HG03064 (cell line): ENCODE measurements around the gene MVK.

Experiments used
- ATAC-seq: cut with Tn5 transposase; IDR thresholded peaks from one replicate; pipeline ENCODE4 v1.9.1; 2021; ENCODE audit warnings: low read depth; ENCODE audit not compliant: unreplicated experiment

The MVK gene

DNA sequence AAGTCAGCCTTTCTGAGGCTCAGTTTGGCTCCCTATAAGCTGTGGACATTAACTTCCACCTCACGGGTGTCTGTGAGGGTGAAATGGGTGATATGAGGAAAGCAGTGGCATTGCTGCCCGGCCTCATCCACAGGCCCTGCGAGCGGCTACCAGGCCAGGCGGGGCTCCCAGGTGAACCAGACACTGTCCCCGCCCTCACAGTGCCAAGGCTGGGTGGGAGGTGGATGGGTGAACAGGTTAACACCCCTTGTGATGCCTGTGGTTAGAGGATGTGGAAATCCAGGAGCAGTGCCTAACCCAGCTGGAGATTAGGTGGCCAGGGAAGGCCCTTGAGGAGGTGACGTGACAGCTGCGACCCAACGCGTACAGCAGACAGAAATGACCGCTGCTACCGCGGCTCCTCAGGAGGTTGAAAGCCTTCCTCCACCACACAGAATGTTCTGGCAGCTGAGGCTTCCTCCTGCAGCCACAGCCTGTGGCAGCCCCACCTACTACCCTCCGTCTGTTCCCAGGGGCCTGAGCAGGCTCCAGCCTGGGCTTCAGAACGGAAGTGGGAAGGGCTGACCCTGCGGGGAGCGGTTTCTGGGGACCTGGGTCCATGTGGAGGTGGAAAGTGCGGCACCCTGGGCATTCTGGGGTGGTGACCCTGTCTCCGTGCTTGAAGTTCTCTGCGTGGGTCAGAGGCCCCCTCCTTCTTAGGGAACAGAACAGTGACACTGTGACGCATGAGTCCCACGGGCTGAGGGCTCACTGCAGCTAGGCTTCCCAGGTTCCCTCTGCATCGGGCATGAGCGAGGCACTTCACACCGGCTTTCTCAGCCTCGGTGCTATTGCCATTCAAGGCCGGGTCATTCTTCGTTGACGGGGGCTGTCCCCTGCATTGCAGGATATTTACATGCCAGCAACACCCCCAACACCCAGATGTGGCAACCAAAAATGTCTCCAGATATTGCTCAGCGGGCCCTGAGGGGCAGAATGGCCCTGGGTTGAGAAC, 10.0 kb upstream of the MVK start:
- no peak for ATAC-seq

DNA sequence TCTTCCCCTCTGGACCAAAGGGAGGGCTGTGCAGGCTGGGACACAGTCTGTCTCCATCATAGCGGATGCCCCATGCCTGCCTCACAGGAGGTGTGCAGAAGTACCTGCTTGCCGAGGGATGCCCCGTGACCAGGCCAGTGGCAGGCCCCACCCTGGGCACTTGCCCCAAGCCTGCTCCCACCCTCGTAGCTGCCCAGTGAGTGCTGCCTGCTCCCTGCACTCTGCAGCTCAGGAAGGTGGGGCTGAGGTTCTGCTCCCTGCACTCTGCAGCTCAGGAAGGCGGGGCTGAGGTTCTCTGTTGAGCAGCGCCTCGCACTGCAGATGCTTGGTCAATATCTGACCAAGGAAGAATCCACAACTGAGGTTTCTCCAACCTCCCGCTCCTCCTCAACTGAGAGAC, 7.2 kb upstream of the MVK start:
- ATAC-seq: no peak

DNA sequence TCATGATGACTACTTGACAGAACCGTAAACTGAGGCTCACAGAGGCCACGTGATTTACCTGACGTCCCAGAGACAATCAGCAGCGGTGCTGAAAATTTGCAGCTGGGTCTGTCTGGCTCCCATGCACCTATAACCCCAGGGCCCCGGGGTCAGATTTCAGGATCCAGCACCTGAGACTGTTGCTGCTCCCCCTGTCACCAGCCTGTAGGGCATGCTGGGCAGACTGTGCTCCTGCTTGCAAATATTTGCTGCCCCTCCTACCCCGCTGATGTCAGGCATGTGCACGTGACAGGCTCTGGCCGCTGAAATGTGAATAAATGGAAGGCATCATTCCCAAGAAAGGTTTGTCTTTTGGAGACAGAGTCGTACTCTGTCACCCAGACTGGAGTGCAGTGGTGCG, 6.3 kb upstream of the MVK start:
- no peak for ATAC-seq

DNA sequence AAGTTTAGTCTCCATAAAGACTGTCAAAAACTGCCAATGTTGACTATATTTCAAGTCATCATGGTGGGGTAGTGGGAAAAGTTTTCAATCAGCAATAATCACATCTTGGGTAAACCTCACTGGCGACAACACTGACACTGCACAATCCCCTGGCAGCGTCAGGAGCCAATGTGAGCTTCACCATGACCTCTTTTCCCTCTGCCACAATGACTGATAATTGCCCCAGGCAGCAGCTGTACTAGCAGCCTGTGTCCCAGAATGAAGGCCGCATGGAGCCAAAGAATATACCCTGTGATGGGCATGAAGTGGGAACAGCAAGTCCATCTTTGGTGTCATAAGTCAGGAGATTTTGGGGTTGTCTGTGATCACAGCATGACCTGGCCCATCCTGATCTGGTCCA, 5.6 kb upstream of the MVK start:
- no peak for ATAC-seq

DNA sequence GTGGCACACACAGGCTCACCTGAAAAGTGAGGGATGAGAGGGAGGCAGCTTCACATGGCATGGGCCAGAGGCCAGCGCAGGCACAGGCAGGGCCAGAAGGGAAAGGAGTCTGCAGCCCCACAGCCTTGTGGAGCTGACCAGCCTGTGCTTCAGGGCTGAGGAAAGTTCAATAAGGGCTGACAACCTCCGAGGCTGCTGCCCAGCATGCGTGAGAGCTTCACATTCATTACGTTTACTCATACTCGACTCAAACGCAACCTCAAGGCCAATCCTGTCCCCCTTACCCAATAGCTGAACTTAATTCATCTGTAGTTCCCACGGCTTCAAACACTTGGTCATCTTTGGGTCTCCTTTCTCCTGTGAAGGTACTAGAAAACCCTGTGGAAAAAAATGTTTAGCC, 5.1 kb upstream of the MVK start:
- ATAC-seq: no peak

DNA sequence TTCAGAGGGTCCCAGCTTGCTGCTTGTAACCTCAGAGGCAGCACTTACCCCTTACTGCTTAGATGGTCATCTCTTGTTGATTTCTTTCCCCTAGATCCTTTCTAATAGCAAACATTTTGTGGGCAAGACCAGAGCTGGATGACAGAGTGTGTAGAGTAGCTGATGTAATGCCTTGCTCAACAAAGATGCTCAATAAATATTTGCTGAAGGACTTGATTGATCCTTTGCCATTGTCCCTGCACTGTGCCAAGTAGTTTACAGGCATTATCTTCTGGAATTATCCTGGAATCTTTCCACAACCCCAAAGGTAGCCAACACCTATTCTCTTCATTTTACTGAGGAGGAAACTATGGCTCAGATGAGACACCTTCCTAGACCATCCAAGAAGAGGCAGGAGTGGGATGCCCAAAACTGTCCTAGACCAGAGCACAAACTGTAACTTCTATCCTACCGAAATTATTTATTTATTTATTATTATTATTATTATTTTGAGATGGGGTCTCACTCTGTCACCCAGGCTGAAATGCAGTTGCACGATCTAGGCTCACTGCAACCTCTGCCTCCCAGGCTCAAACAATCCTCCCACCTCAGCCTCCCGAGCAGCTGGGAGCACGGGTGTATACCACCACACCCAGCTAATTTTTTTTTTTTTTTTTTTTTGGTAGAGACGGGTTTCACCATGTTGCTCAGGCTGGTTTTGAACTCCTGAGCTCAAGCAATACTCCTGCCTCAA, 1.7 kb upstream of the MVK start:
- no peak for ATAC-seq

DNA sequence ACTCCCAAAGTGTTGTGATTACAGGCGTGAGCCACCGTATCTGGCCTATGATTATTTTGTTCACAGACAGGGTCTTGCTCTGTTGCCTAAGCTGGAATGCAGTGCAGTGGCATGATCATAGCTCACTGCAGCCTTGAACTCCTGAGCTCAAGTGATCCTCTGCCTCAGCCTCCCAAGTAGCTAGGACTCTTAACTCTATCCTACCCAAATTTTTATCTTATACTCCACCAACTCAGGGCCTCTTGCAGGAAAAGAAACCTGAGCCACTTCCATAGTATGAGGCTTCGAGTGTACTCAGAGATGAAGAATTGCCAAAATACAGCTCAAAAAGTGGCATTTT, 1.1 kb upstream of the MVK start:
- ATAC-seq: no peak

DNA sequence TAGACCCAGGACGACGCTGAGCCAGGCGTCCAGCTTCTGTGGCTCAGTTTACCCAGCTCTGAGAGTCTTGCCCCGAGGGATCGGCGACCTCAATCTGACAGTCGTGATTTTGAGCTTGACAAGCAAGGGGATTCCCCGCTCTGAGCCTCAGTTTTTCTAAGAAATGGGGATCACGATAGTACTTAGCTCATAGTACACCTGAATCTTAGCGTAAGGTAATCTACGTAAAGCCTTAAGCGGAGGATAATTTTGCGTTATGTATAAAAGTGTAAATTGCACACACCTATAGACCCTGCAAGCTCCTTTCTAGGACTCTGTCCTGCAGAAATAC, 285 bp downstream of the MVK start:
- peak; percentile 16 for ATAC-seq

DNA sequence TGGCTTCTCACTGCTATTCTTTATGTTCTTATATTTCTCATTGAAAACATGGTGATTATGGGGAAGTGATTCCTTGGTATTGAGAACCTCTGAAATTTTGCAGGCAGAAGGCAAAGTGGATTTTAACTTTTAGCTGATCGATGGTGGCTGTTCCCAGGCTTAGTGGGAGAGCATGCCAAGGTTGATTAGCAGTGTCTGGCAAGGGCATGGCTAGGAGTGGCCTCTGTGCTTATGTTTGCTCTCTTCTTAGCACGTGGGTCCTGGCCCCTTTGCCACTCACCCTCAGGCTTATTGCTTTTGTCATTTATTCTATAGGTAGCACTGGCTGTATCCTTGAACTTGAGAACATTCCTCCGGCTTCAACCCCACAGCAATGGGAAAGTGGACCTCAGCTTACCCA, 2.1 kb downstream of the MVK start:
- ATAC-seq: no peak

DNA sequence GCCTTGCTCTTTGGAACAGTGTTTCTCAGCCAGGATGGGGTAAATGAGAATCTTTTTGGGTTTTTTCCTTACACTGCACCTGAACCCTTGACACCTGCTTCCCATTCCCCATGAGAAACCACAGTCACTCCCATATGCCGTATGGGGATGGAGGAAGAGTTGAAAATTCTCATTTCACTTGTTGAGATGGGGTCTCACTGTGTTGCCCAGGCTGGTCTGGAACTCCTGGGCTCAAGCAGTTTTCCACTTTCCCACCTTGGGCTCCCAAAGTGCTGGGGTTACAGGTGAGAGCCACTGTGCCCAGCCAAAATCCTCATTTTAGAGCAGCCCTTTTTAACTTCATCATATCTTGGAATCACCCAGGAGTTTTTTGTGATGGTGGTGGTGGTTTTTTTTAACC, 3.7 kb downstream of the MVK start:
- ATAC-seq: no peak

DNA sequence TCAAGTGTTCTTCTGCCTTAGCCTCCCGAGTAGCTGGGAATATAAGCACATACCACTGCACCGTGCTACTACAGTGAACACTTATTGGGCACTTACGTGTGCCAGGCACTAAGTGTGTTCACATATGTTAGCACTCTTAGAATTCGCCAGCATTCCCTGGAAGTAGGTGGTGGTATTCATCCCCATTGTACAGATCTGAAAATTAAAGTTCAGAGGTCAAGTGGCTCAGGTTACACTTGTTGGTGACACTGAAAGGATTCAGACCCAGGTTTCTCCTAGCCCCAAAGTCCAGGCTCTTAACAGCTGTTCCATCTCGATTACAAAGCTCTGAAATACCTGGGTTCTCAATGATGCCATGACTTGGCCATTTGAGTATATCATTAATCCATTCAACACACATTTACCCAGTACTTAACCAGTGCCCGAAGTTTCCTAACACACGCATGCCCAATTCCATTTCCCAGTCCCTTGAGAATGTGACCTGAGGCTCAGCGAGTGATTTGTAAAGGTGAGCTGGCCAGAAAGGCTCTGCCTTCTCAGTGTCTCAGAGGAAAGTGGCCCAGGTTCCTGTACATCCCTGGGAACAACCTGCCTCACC, 4.8 kb downstream of the MVK start:
- ATAC-seq: no peak

DNA sequence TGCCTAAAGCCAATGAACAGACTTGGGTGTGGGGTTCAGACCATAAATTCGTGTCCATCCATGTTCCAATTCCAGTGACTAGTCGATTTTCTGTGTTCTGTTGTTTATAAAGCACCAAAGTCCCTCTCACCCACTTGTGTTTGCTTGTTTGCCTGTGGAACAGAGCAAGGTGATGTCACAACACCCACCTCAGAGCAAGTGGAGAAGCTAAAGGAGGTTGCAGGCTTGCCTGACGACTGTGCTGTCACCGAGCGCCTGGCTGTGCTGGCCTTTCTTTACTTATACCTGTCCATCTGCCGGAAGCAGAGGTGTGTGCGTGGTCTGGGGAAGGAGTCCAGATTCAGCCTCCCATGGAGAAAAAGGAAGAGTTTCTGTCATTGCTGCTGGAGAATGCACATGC, 6.0 kb downstream of the MVK start:
- no peak for ATAC-seq

DNA sequence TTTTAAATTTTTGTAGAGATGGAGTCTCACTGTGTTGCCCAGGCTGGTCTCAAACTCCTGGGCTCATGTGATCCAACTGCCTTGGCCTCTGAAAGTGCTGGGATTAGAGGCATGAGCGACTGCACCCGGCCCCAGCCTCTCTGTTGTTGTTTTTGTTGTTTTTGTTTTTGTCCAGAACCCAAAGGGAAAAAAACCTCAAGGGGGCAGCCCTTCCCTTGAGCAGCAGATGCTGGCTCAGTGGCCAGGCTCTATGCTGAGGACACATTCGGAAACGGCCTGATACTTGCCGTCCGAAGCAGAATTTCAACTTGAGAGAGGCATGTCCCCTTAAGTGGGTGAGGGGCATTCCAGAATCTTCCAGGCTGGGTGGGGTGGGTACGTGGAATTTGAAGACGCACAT, 6.7 kb downstream of the MVK start:
- ATAC-seq: no peak

DNA sequence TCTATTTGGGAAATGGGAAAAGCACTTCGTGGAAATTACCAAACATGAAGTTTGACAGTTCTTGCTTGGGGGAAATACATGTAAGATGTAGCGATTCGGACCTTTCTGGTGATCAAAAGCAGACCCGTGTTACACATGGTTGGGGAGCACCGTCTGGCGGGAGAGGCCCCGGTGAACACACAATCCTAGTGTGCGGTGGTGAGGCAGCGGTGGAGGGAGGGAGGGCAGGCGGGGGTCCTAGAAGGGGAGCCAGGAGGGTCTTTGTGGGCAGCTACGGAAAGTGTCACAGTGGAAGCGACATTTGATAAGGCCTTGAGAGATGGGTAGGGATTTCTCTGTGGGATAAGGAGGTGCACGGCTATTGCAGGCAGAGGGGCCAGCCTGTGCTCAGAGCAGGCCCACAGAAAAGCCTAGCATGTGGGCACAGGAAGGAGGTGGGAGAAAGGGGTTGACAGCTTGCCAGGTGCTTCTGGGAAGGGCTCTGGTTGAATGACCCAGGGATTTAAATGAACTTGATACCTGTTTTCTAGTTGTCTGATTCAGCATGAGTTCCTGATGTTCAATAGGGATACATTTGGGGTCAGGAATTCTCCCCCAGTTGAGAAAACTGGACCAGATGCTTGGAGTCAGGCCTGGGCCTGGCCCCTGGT, 7.2 kb downstream of the MVK start:
- no peak for ATAC-seq

DNA sequence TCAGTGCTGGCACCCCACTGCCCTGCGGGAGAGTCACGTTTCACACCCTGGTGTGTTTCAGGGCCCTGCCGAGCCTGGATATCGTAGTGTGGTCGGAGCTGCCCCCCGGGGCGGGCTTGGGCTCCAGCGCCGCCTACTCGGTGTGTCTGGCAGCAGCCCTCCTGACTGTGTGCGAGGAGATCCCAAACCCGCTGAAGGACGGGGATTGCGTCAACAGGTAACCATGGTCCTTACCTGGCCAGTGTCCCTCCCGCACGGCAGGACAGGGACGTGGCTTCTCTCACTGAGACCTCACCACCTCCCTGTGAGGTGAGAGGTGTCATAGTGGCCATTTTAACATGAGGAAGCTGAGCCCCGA, 7.7 kb downstream of the MVK start:
- ATAC-seq: no peak

DNA sequence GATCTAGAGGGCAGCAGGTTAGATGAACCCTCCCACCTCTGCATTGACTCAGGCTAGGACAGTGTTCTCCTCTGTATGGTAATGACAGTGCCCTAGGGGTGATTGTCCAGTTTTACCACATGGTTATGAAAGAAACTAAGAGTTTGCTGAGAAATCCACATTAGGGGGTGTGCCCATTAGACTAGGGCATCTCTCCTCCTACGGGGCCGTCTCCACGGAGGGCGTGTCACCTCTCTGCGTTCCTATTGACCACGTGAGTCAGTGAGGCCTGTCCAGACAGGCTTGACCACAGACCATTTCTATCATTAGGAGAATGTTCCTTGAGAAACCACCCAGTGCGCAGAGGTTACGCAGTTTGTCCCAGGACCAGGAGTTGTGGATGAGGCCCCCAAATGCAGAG, 8.3 kb downstream of the MVK start:
- ATAC-seq: no peak

DNA sequence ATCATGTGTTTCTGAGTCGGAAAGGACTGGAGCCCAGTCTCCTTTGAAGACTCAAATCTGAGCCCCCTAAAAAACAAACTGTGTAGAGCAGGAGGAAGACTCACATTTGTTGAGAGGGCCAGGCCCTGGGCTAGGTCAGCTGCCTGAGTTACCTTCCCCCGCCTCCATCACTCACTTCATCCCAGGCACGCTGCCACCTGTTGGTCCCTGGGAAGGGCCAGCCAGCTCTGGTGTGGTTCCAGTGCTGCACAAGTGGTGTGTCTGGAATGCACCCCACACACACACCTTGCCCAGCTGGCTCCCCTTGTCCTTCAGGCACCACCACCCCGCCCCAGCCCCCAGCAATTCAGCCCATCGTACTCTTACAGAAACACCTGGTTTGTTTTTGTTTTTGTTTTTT, 9.0 kb downstream of the MVK start:
- ATAC-seq: no peak

DNA sequence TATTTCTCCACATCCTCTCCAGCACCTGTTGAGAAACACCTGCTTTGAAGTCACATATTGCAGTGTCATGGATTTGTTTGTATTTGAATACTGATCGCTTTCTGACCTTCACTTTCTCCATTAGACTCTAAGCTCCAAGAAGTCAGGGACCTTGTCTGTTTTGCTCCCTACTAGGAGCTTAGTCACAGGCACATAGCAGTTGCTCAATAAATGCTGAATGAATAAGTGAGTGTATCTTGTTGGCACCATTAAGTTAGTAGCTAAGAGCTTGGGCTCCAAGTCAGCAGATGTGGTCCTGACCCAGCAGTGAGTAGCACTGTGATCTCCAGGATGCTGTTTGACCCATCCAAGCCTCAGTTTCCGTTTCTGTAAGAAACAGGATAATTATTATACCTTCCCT, 10.1 kb downstream of the MVK start:
- no peak for ATAC-seq

DNA sequence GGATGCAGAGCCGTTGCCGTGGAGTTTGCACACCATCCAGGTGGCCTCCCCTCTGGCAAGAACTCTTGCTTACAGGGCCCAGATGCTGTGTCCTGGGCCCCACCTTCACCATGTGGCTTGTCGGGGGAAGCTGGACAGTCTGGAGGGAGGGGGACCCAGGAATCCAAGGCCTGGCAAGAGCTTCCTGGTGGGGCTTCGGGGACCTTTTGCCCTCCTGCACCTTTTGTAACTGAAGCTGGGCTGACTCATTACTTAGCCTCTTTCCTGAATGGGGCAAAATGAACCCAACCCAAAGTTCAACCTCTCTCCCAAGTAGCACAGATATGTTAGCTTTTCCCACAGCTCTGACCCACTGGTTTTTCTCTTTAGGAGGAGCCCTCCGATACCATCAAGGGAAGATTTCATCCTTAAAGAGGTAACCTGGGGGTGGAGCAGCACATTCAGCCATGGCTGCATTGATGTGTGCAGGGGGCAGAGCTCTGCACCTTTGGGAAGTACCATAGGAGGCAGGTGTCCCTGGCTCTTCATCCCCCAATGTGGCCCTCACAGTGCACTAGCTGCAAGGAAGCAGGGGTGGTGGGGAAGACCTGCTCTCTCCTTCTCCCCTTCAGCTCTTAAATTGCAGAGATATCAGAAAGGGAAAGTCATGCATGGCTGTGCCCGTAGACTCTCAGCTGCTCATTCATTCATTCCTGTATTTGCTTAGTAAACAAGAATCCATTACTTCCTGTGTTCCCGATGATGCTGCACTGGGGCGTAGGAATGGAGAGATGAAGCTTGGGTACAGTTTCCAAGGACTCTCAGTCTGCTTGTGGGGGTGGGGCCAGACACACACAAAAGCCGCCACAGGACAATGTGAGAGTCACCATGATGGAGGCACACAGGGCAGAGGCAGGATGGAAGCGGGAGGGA, 13.0 kb downstream of the MVK start:
- ATAC-seq: no peak

DNA sequence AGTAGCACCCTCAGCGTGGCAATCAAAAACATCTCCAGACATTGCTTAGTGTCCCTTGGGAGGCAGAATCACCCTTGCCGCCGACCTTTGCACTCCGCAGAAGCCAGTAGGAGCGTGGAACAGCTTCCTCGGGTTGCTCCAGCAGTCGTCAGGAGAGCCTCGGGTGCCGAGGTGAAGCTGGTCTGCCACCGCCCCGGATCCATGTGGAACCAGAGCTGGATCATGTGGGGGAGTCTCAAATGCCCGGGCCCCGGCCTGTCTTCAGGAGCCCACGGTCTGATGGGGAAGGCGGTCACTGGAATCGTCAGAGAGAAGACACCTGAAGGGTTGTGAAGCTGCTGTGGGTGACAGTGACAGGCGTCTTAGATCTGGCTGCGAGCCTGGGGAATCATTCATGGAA, 14.3 kb downstream of the MVK start:
- ATAC-seq: no peak
